Prostate gland (tissue), 2 donors: ENCODE measurements around the gene SHFL. TPM values are rescaled to one million over a fixed set of nuclear protein-coding genes. Genes with fewer than 3 reads are reported as not detected.

ENCODE experiments used
- DNase-seq: peaks from one replicate; pipeline ENCODE4 v3.0.0-alpha.2; 2019; ENCODE audit warnings: low spot score
- H3K27ac ChIP-seq, 2 donors: fragments of 200-600 bp; sonication (generic); 2 replicates each; pipeline ENCODE4 v1.5.1; 2017 to 2019
- H3K27me3 ChIP-seq: fragments of 200-600 bp; sonication (generic); replicated peaks from 2 replicates; pipeline ENCODE4 v1.5.1; 2019; ENCODE audit not compliant: insufficient read depth
- H3K36me3 ChIP-seq, 2 donors: fragments of 200-600 bp; sonication (generic); 1 replicate in 1 of 2; 2 replicates in 1 of 2; pipeline versions ENCODE4 v1.5.1 to v1.8.1; 2017 to 2019
- H3K4me1 ChIP-seq: fragments of 200-600 bp; sonication (generic); replicated peaks from 2 replicates; pipeline ENCODE4 v1.5.1; 2019
- H3K4me3 ChIP-seq, 2 donors: fragments of 200-600 bp; sonication (generic); 2 replicates each; pipeline ENCODE4 v1.5.1; 2017 to 2019
- H3K9me3 ChIP-seq: fragments of 200-600 bp; sonication (generic); 2 replicates; pipeline ENCODE4 v1.5.1; 2017
- CTCF ChIP-seq, 4 experiments: fragments of 200-600 bp in 2 of 4; fragments of 450-650 bp in 2 of 4; sonication (generic) in 2 of 4; IDR thresholded peaks; 1 replicate in 3 of 4; 2 replicates in 1 of 4; pipeline ENCODE4 v1.5.1; 2016 to 2019; ENCODE audit warnings: antibody characterized with exemption in 4 of 4, mild to moderate bottlenecking in 2 of 4, moderate library complexity in 2 of 4
- POLR2A ChIP-seq: fragments of 450-650 bp; IDR thresholded peaks from one replicate; pipeline ENCODE4 v1.6.1; 2016; ENCODE audit warnings: antibody characterized with exemption, mild to moderate bottlenecking
- POLR2AphosphoS5 ChIP-seq: sonication (generic); formaldehyde crosslinking; IDR thresholded peaks from one replicate; pipeline ENCODE4 v1.6.1; 2017; ENCODE audit warnings: antibody characterized with exemption
- WGBS: methylation state at CpG from one replicate; pipeline ENCODE4 v1.1.5; 2018; 5-methylcytosine and 5-hydroxymethylcytosine counted together
- intact Hi-C: fragments of 100-400 bp; cut with DNase I; formaldehyde crosslinking; loops from one replicate; pipeline ENCODE4 v1.14.2; 2022
- total RNA-seq, 2 donors: library from RNA; depleted of rRNA; stranded (reverse); fragments of >200 nt; gene quantifications; one replicate each; pipeline ENCODE4 v1.1.0, GENCODE V29; 2016

SHFL gene
- total RNA-seq, 2 donors from 2014 or later: 23.5 to 36.0 TPM

GRCh38 chr19:10120538-10121189 is 34.5 kb downstream of the SHFL start:
- H3K27ac ChIP-seq: peak overlapping the region in 1 of 2 donors; percentile 55
- 51% methylated on average over 9 of the region's 9 CpGs for WGBS
- TF ChIP-seq POLR2AphosphoS5: no peak
- TF ChIP-seq CTCF (IDR thresholded peaks at IDR 0.05): no peak
- TF ChIP-seq POLR2A: no peak
- no peak overlapping the region for H3K4me3 ChIP-seq
- H3K9me3 ChIP-seq: no peaks in the 10 kb centered on the region
- intact Hi-C loops: no loop called here
- H3K27me3 ChIP-seq: no peaks in the 10 kb centered on the region
- no peak for DNase-seq
- H3K36me3 ChIP-seq: peaks cover 4 to 21% of the 10 kb centered on the region in 2 donors
- H3K4me1 ChIP-seq: peaks cover 7% of the 10 kb centered on the region

- DNase-seq: no peak
- intact Hi-C loops: no loop called here
- no peaks in the 10 kb centered on the region for H3K9me3 ChIP-seq
- H3K27me3 ChIP-seq: no peaks in the 10 kb centered on the region
- peaks cover 0 to 8% of the 10 kb centered on the region in 2 donors for H3K36me3 ChIP-seq
- TF ChIP-seq POLR2AphosphoS5 (peak; percentile 31), CTCF (IDR thresholded peaks at IDR 0.05) (no peak)
- H3K4me1 ChIP-seq: peaks cover 7% of the 10 kb centered on the region
- H3K4me3 ChIP-seq: no peak overlapping the region
- 25% methylated on average over 6 of the region's 6 CpGs for WGBS
- H3K27ac ChIP-seq: peak overlapping the region; percentile 47 to 55
Observed at GRCh38 chr19:10122045-10122444, 35.9 kb downstream of the SHFL start.

GRCh38 chr19:10124429-10124828 is 38.3 kb downstream of the SHFL start:
- Histone ChIP-seq H3K27ac (no peak overlapping the region), H3K4me1 (no peaks in the 10 kb centered on the region), H3K9me3 (no peaks in the 10 kb centered on the region), H3K4me3 (no peak overlapping the region), H3K36me3 (no peaks in the 10 kb centered on the region), H3K27me3 (no peaks in the 10 kb centered on the region)
- intact Hi-C loops: no loop called here
- no peak for DNase-seq
- WGBS: 95% methylated on average over 7 of the region's 7 CpGs
- TF ChIP-seq POLR2AphosphoS5: no peak
- no peak for TF ChIP-seq POLR2A
- no peak for TF ChIP-seq CTCF (IDR thresholded peaks at IDR 0.05)

- Histone ChIP-seq H3K27ac (no peak overlapping the region), H3K4me1 (no peaks in the 10 kb centered on the region), H3K36me3 (no peaks in the 10 kb centered on the region), H3K27me3 (no peaks in the 10 kb centered on the region), H3K9me3 (no peaks in the 10 kb centered on the region), H3K4me3 (no peak overlapping the region)
- DNase-seq: no peak
- intact Hi-C loops: no loop called here
- TF ChIP-seq POLR2AphosphoS5 (no peak), POLR2A (no peak), CTCF (IDR thresholded peaks at IDR 0.05) (no peak)
- WGBS: 87% methylated on average over 4 of the region's 4 CpGs
Observed at GRCh38 chr19:10126213-10126639, 40.1 kb downstream of the SHFL start.

- Histone ChIP-seq H3K27ac (no peak overlapping the region), H3K27me3 (no peaks in the 10 kb centered on the region), H3K36me3 (peaks cover 9 to 10% of the 10 kb centered on the region in 2 donors), H3K4me1 (no peaks in the 10 kb centered on the region), H3K9me3 (no peaks in the 10 kb centered on the region), H3K4me3 (no peak overlapping the region)
- 96% methylated on average over 7 of the region's 7 CpGs for WGBS
- TF ChIP-seq POLR2A (no peak), POLR2AphosphoS5 (no peak), CTCF (IDR thresholded peaks at IDR 0.05) (no peak)
- intact Hi-C loops: no loop called here
- DNase-seq: no peak
Observed at GRCh38 chr19:10132905-10133304, 46.8 kb downstream of the SHFL start.
